SH-SY5Y (cell line): Measurements from ENCODE around the gene SLC22A3.

Experiments used
- GATA2 ChIP-seq: IDR thresholded peaks from 2 replicates; pipeline ENCODE4 v1.6.1; 2011; ENCODE audit warnings: mild to moderate bottlenecking, low read depth, low read length
- GATA3 ChIP-seq: IDR thresholded peaks from 2 replicates; pipeline ENCODE4 v1.6.1; 2011; ENCODE audit warnings: low read depth, mild to moderate bottlenecking, low read length, moderate library complexity

- TF ChIP-seq GATA2 = no peak
- TF ChIP-seq GATA3 = no peak
These were observed 109.6 kb downstream of the SLC22A3 start for GRCh38 chr6:160457823-160458222.
